Ovary (tissue), 3 donors: ENCODE results near the gene MYB.

Experiments used
- POLR2A ChIP-seq: fragments of 450-650 bp; IDR thresholded peaks from one replicate; pipeline ENCODE4 v1.6.1; 2017; ENCODE audit warnings: antibody characterized with exemption, mild to moderate bottlenecking, moderate library complexity
- TF ChIP-seq, protein P1 (sequence below), 3 donors: fragments of 450-650 bp in 2 of 3; fragments of 200-600 bp in 1 of 3; IDR thresholded peaks; one replicate each; pipeline versions ENCODE4 v1.5.1 to v1.8.0; 2016 to 2022; ENCODE audit warnings: antibody characterized with exemption in 3 of 3, mild to moderate bottlenecking in 1 of 3
- donor health status: DM: no; HTN: no; CAD: no.

DNA sequence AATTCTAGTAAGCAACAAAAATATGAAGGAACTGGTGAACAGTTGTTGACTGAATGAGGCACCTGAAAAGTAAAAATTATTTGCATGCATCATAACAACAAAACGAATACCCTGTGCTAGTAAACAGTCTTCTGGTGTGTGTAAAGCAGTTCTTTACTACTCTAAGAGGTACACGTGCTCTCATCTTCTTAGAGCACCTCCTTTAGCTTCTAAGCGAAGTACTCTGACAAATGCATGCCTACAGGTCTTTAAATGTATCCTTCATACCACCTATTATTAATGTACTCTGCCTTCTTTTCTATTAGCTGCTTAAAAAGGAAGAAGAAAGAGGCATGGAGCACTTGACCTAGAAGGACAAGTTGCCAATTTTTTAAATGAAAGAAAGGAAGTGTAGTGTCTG, 32.2 kb upstream of the MYB start:
- TF ChIP-seq POLR2A = no peak
- TF ChIP-seq, protein P1, sequence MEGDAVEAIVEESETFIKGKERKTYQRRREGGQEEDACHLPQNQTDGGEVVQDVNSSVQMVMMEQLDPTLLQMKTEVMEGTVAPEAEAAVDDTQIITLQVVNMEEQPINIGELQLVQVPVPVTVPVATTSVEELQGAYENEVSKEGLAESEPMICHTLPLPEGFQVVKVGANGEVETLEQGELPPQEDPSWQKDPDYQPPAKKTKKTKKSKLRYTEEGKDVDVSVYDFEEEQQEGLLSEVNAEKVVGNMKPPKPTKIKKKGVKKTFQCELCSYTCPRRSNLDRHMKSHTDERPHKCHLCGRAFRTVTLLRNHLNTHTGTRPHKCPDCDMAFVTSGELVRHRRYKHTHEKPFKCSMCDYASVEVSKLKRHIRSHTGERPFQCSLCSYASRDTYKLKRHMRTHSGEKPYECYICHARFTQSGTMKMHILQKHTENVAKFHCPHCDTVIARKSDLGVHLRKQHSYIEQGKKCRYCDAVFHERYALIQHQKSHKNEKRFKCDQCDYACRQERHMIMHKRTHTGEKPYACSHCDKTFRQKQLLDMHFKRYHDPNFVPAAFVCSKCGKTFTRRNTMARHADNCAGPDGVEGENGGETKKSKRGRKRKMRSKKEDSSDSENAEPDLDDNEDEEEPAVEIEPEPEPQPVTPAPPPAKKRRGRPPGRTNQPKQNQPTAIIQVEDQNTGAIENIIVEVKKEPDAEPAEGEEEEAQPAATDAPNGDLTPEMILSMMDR (IDR thresholded peaks at IDR 0.05) = no peak
